Nephron progenitor cell (in vitro differentiated cells): Measurements from ENCODE around the gene WDR45.

Source experiments
- DNase-seq: peaks from one replicate; pipeline ENCODE4 v3.0.0; 2021
- H3K27ac Mint-ChIP-seq: 2 replicates; pipeline ENCODE4 v1.8.0; 2021; ENCODE audit warnings: mild to moderate bottlenecking, moderate library complexity, mixed read lengths
- H3K27me3 Mint-ChIP-seq: 2 replicates; pipeline ENCODE4 v1.8.0; 2021; ENCODE audit warnings: mild to moderate bottlenecking, low read depth, mixed read lengths; ENCODE audit not compliant: poor library complexity
- H3K36me3 Mint-ChIP-seq: 2 replicates; pipeline ENCODE4 v1.8.0; 2021; ENCODE audit warnings: low read depth, mixed read lengths
- H3K4me1 Mint-ChIP-seq: 2 replicates; pipeline ENCODE4 v1.8.0; 2021; ENCODE audit warnings: mixed read lengths
- H3K4me3 Mint-ChIP-seq: 2 replicates; pipeline ENCODE4 v1.8.0; 2021; ENCODE audit warnings: mild to moderate bottlenecking, moderate library complexity, mixed read lengths
- H3K9me3 Mint-ChIP-seq: 2 replicates; pipeline ENCODE4 v1.8.0; 2021; ENCODE audit warnings: mild to moderate bottlenecking, moderate library complexity, mixed read lengths
- TF ChIP-seq, protein P1 (sequence below): fragments of 200-600 bp; sonication (generic); IDR thresholded peaks from 2 replicates; pipeline ENCODE4 v1.5.0; 2021; ENCODE audit warnings: antibody characterized with exemption

WDR45 gene

DNA sequence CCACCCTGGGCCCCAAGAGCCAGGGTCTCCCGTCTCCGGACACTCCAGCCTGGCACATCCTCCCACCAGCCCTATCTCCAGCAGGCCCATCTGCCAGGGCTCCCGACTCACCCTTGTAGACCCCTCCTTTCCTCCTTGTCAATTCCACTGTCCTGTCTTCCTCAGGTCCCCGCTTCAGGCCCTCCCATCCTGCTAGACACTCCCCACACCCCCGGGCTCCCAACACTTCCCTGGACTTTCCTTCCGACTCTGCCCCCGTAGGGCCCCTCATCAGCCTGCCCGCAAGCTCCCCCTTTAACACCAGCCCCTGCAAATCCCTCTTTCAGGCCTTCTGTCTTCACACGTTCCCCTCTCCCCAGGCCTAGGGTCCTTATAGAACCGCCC is 7.0 kb downstream of the WDR45 start:
- Mint-ChIP-seq H3K27ac (no peak overlapping the region), H3K9me3 (peaks cover 50% of the 10 kb centered on the region), H3K4me1 (peaks cover 15% of the 10 kb centered on the region), H3K36me3 (peaks cover 6% of the 10 kb centered on the region), H3K4me3 (peak overlapping the region; percentile 85), H3K27me3 (no peaks in the 10 kb centered on the region)
- no peak for DNase-seq
- TF ChIP-seq, protein P1, sequence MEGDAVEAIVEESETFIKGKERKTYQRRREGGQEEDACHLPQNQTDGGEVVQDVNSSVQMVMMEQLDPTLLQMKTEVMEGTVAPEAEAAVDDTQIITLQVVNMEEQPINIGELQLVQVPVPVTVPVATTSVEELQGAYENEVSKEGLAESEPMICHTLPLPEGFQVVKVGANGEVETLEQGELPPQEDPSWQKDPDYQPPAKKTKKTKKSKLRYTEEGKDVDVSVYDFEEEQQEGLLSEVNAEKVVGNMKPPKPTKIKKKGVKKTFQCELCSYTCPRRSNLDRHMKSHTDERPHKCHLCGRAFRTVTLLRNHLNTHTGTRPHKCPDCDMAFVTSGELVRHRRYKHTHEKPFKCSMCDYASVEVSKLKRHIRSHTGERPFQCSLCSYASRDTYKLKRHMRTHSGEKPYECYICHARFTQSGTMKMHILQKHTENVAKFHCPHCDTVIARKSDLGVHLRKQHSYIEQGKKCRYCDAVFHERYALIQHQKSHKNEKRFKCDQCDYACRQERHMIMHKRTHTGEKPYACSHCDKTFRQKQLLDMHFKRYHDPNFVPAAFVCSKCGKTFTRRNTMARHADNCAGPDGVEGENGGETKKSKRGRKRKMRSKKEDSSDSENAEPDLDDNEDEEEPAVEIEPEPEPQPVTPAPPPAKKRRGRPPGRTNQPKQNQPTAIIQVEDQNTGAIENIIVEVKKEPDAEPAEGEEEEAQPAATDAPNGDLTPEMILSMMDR: no peak

DNA sequence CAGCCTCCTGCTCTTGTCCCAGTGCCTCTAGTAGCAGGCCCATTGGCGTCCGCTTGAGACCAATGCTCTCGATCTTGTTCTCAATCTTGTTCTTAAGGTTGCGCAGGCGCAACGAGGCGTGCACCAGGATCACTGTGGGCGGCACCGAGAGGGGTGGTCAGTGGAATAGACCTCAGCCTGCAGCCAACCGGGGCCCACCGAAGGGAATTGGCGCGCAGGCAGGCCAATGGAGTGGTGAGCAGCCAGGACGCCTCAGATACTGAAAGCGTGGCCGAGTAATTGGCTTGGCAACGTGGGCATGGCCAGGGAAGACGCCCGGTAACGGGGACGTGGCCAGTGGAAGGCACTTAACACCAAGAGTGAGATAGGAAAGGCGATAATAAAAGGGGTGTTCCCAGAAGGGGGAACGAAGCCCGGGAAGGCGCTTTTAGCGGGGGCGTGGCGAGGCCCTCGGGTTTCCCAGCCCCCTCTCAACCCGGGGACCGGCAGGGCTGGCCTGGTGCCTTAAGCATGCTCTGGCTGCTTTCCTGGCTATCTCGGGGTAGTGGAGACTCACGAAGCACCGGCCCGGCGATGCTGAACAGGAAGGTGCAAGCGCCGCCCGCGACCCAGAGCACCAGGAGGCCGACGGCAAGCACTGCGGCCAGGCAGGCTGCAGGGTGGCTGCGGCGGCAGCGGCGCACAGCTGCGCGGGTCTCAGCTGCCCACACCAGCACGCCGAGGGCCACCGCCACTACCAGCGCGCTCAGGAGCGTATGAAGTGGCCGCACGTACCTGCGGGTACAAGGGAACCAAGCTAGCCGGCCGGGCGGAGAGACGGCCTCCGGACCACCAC is 7.6 kb downstream of the WDR45 start:
- no peak for DNase-seq
- no peaks in the 10 kb centered on the region for H3K27me3 Mint-ChIP-seq
- TF ChIP-seq, protein P1: no peak
- H3K9me3 Mint-ChIP-seq: peaks cover 50% of the 10 kb centered on the region
- peaks cover 15% of the 10 kb centered on the region for H3K4me1 Mint-ChIP-seq
- H3K36me3 Mint-ChIP-seq: peaks cover 6% of the 10 kb centered on the region
- peak overlapping the region; percentile 85 for H3K4me3 Mint-ChIP-seq
- no peak overlapping the region for H3K27ac Mint-ChIP-seq

DNA sequence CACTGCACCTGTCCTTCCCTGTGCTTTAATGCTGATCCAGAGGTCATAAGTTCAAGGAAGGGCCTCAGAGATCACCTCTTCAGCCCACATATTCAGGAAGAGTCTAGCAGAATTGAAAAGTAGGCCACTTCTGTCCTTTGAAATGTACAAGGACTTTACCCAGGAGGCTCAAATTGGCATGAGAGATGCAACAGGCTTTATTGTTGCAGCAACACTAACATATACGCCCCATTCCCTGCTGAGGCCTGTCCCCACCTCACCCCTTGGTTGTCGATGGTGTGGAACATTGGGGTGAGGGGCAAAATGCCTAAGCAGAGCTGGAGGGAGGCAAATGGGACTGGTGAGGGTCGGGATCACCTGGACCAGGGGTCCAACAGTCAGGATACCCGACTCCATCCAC is 8.7 kb downstream of the WDR45 start:
- H3K36me3 Mint-ChIP-seq: peaks cover 6% of the 10 kb centered on the region
- no peak overlapping the region for H3K4me3 Mint-ChIP-seq
- peaks cover 59% of the 10 kb centered on the region for H3K9me3 Mint-ChIP-seq
- H3K4me1 Mint-ChIP-seq: peaks cover 15% of the 10 kb centered on the region
- no peak for DNase-seq
- TF ChIP-seq, protein P1: no peak
- H3K27ac Mint-ChIP-seq: no peak overlapping the region
- H3K27me3 Mint-ChIP-seq: no peaks in the 10 kb centered on the region

DNA sequence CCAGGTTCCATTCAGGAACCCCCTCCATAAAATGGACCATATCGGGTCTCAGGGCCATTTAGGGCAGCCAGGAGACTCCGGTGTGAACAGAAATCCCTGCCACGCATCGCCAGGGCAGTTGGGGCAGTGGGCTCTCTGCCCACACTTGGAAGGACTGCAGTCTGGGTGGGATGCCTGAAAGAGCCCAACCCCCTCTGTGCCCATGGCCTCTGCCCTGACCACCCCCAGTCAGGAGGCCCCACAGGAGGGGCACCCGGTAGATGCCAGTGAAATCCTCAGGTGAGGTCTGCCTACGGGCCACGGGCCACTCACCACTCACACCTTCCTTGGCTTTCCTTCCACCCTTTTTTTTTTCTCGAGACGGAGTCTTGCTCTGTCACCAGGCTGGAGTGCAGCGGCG is 10.6 kb downstream of the WDR45 start:
- Mint-ChIP-seq H3K9me3 (peaks cover 59% of the 10 kb centered on the region), H3K27me3 (no peaks in the 10 kb centered on the region), H3K36me3 (peaks cover 6% of the 10 kb centered on the region), H3K4me3 (no peak overlapping the region), H3K4me1 (peaks cover 15% of the 10 kb centered on the region), H3K27ac (peak overlapping the region; percentile 66)
- TF ChIP-seq, protein P1: no peak
- no peak for DNase-seq

DNA sequence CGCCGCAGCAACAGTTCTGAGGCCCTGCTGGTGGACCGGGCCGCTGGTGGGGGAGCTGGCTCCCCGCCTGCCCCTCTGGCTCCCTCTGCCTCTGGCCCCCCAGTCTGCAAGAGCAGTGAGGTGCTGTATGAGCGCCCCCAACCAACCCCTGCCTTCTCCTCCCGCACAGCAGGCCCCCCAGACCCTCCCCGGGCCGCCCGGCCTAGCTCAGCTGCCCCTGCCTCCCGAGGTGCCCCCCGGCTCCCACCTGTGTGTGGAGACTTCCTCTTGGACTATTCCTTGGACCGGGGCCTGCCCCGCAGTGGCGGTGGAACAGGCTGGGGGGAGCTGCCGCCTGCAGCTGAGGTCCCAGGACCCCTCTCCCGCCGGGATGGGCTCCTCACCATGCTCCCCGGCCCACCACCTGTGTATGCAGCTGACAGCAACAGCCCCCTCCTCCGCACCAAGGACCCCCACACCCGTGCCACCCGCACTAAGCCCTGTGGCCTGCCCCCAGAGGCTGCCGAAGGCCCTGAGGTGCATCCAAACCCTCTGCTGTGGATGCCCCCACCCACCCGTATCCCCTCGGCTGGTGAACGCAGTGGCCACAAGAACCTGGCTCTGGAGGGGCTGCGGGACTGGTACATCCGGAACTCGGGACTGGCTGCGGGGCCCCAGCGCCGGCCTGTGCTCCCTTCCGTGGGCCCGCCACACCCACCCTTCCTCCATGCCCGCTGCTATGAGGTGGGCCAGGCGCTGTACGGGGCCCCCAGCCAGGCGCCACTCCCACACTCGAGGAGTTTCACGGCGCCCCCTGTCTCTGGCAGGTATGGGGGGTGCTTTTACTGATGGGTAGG is 12.2 kb downstream of the WDR45 start:
- TF ChIP-seq, protein P1: no peak

More for the DNA sequence above, 12.2 kb downstream of the WDR45 start:
- Mint-ChIP-seq H3K9me3 (peaks cover 50% of the 10 kb centered on the region), H3K36me3 (peaks cover 6% of the 10 kb centered on the region), H3K27ac (no peak overlapping the region), H3K4me1 (peaks cover 4% of the 10 kb centered on the region), H3K27me3 (no peaks in the 10 kb centered on the region), H3K4me3 (no peak overlapping the region)
- DNase-seq: no peak
